Measurements from ENCODE around the gene NCOA7.

NCOA7 gene, protein sequence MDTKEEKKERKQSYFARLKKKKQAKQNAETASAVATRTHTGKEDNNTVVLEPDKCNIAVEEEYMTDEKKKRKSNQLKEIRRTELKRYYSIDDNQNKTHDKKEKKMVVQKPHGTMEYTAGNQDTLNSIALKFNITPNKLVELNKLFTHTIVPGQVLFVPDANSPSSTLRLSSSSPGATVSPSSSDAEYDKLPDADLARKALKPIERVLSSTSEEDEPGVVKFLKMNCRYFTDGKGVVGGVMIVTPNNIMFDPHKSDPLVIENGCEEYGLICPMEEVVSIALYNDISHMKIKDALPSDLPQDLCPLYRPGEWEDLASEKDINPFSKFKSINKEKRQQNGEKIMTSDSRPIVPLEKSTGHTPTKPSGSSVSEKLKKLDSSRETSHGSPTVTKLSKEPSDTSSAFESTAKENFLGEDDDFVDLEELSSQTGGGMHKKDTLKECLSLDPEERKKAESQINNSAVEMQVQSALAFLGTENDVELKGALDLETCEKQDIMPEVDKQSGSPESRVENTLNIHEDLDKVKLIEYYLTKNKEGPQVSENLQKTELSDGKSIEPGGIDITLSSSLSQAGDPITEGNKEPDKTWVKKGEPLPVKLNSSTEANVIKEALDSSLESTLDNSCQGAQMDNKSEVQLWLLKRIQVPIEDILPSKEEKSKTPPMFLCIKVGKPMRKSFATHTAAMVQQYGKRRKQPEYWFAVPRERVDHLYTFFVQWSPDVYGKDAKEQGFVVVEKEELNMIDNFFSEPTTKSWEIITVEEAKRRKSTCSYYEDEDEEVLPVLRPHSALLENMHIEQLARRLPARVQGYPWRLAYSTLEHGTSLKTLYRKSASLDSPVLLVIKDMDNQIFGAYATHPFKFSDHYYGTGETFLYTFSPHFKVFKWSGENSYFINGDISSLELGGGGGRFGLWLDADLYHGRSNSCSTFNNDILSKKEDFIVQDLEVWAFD

DNA sequence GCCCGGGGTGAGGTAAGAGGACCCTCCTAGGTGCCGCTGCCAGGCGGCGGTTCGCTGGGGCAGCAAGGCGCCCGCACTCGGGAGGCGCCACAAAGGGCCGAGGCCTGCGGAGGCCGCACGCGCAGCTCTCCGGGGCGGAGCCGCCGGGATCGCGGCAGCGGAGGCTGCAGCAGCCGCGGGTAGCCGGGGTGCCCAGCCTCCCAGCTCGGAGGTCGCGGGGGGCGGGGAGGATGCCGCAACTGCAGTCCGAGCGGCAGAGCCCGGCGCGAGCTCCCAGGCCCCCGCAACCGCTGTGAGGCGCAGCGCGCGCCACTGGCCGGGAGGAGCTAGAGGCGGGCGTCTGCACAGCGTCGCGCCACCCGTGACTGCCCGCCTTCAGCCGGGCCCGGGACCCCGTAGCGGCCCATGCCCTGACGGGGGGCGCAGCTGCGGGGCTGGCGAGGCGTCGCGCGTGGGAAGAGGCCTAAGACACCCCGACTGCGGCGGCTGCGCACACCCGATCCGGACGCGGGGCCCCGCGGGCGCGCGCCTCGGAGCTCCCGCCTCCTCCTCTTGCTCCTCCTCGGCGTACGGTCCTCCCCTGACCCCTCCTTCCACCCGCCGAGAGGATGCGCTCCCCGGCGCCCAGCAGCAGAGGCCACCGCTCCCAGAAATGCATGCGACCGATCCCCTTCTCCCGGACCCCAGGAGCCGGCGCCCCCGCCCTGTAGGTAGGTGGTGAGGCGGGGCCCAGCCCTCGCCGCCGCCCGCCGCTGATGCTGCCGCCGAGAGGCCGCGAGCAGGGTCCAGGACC lies at the start of gene NCOA7:
TSS of gene NCOA7 (plus strand) at position 603 of the 793 bp plus-strand sequence. CDS start 24,395 bp downstream, outside the sequence.
- no peak for DNase-seq (ENCODE audit: low read depth)
- peak within 1 kb of the TSS; percentile 86 for H3K4me3 ChIP-seq (ENCODE audit: low read depth, low read length)

DNA sequence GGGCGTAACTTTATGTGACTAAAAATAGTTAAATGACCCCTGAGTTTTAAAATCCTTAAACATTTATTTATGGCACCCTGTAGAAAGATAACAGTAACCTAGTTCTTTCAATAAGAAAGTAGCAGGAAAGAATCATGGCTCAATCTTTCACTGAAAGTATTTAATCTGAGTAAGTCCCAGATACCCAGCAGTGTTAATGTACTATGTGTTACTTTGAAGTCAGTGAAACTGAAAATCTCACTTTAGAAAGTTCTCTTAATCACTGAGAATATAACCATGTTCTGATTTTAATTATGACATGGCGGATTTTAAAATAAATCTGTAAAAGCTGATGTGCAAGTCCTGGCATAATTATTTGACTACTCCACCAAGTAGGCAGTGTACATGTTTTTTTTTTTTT lies 49.4 kb upstream of the NCOA7 start:
- DNase-seq (ENCODE audit: low read depth) = no peak
- no peak overlapping the region for H3K4me3 ChIP-seq (ENCODE audit: low read depth, low read length)

DNA sequence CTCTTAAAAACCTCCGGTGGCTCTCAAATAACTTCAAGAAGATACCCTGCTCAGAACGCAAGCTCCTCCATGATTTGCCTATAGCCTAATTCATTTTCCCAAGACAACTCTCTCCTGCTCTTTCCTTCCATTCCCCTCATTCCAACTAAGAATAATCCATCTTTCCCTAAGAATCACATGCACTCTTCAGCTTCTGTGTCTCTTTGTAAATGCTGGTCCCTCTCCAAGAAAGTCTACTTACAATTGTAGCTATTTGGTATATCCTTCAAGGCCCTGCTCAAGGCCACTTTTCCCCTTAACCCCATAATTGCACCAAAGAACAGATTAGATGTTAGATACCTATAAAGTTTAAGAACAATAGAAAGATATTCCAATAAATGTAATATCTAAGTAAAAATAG lies 48.7 kb upstream of the NCOA7 start:
- no peak overlapping the region for H3K4me3 ChIP-seq (ENCODE audit: low read depth, low read length)
- DNase-seq (ENCODE audit: low read depth) = no peak

DNA sequence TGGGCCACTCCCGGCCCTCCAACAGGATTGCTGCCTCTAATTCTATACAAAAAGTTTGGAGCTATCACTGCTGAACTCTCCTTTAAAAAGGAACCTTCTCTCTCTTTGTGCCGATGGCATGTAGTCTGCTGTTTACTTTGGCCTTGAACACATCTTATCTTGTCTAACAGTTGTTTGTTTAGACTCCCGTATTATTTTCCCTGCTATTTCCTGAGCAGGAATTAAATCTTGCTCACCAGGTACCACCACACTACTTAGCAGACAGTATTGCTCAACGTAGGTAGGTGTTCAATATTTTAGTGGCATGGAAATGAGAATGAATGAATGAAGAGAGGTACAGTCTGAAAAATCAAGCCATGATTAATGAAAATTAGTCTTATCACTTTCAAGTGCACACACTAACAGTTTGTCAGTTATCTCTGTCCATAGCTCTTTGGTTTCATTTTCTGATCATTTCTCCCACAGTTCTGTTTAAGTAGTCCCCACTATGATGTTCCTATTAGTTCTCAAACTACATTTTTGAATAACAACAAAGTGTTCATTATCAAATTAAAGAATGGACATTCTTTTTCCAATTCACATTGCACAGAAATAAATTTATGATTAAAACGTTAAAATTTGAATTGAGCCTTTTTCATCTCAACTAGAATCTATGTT lies 48.2 kb upstream of the NCOA7 start:
- no peak for DNase-seq (ENCODE audit: low read depth)
- H3K4me3 ChIP-seq (ENCODE audit: low read depth, low read length) = no peak overlapping the region

DNA sequence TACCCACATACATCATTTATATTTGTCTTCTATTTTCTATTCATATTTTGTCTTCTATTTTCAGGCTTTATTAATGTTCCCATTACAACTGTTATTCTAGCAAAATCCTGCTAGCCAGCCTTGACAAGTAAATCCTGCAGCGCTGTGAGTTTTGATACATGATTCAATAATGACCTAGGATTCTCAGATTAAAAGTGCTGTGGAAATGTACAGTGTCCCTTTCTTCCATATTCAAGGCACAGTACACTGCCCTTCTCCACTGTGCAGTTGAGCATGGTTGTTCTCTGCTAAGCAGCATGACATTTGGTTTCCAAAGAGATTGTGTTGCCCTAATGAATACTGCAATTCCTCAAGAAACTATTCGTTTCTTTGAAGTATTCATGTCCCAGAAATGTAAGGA lies 47.2 kb upstream of the NCOA7 start:
- no peak for DNase-seq (ENCODE audit: low read depth)
- no peak overlapping the region for H3K4me3 ChIP-seq (ENCODE audit: low read depth, low read length)

DNA sequence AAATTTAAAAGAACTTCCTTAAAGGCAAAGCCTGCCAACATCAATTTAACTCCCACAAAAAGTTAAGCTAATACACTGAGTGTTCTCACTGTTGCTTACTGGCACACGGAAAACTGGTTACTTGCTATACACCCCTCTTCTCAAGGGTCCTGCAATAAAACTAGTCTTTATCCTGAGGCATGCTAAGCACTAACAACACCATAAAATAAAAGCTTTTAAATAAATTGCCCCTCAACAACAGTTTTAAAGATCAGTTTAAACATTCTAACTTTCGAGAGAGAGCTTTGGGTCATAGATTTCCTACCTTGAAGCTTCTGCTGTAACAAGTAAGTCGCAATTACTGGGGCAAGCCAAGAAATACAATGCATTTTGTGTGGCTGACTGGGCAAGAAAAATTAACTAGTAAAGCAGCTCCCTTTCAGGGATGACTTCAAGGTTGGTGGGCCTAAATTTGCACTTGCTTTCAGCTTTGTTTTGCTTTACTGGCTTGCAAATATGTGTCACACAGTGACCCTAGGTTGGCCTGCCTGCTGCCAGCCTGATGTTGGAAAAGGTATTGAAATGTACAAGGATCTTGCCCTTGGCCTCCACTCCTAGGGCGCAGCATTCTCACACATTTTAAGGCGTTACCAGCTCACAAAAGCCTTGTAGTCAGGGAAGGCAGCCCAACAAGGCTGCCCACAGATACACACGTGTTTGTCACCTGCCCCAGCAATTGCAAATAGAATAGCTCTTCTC lies 45.3 kb upstream of the NCOA7 start:
- H3K4me3 ChIP-seq (ENCODE audit: low read depth, low read length) = no peak overlapping the region
- no peak for DNase-seq (ENCODE audit: low read depth)

DNA sequence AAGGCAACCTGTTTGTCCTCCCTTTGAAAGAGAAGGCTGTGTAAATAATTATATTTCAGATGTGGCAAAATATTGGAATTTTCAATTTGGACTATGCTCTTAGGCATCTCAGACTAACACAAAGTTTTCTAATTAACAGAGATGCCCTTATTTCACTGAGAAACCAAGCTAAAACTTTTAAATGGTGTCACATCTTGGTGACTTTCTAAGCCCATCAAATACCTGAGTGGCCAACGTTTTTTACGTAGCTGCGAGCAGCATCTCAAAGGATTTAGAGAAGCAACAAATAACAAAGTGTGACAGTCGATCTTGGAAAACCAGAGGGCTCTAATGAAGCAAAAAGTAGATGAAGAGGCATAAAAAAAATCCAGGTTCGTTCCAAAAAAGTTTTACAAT lies 44.7 kb upstream of the NCOA7 start:
- DNase-seq (ENCODE audit: low read depth) = no peak
- H3K4me3 ChIP-seq (ENCODE audit: low read depth, low read length) = no peak overlapping the region

DNA sequence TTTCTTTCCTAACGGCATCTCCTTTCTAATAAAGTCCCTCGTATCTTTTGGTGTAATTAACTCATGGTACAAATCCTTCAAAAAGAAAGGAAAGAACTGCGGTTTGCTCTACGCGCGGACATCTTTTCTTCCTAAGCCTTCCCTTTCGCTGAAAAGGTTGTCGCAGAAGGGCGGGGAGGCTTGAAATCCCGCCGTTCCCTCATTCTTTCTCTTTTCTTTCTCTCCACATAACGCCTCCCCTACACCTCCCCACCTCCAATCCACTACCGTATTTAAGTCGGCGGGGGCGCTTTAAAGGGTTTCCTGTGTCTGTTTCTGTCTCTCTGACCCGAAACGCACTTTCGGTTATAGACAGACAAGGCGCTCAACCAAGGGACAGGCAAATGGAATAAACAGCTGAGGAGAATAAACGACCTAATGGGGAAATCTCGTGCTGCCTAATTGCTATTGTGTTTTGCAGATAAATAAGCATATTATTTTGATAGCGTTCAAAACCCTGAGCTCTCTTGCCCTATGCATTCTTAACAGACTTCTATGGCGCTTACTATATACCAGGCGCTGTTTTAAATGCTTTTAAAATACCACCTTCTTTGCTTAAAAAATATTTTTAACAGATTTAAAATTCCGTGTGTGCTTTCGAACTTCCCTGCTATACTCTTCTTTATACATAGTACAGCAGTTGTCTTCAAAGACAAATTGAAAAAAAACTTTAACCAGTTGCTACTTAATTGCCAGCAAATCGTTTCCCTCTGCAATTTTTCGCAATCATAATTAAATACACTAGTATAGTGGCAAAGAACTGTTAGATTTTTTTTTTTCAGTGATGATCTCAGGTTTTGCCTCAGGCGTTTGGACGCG lies 43.8 kb upstream of the NCOA7 start:
- peak overlapping the region; percentile 72 for H3K4me3 ChIP-seq (ENCODE audit: low read depth, low read length)
- DNase-seq (ENCODE audit: low read depth) = no peak

DNA sequence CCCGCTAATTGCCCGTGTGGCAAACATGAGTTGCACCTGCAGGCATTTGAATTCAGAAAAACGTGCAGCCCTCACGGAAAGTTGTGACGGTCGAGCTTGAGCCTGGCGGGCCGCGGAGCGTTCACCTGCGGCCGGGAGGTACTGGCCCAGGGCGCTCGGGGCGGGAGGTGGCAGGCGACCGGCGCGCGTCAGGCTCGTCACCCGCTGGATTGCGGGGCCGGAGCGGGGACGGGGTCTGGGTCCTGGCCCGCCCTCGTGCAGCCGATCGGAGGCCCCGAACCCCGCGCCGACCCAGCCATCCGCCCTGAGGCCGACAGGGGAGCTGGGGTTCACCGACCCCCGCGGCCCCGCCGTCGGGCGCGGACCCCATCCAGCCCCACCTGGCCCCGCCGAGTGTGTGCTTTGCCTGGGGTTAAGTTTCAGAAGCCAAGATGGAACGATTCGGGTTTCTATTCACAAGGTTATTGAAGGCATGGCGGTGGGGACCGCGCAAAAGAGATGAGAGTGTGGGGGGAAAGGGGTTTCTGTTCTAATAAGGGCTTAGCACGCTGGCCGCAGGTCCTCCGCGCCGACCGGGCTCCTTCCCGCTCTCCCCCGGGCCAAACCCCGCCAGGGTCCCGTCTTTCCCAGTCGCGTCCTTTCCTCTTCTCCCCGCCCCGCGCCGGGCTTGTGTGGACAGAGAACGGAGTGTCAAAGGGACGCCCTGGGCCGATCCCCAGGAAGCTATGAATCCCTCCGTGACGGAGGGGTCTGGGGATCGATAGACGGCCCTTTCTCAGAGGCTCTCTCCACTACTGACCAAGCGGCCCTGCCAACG lies 43.0 kb upstream of the NCOA7 start:
- H3K4me3 ChIP-seq (ENCODE audit: low read depth, low read length) = peak overlapping the region; percentile 72
- DNase-seq (ENCODE audit: low read depth) = no peak

DNA sequence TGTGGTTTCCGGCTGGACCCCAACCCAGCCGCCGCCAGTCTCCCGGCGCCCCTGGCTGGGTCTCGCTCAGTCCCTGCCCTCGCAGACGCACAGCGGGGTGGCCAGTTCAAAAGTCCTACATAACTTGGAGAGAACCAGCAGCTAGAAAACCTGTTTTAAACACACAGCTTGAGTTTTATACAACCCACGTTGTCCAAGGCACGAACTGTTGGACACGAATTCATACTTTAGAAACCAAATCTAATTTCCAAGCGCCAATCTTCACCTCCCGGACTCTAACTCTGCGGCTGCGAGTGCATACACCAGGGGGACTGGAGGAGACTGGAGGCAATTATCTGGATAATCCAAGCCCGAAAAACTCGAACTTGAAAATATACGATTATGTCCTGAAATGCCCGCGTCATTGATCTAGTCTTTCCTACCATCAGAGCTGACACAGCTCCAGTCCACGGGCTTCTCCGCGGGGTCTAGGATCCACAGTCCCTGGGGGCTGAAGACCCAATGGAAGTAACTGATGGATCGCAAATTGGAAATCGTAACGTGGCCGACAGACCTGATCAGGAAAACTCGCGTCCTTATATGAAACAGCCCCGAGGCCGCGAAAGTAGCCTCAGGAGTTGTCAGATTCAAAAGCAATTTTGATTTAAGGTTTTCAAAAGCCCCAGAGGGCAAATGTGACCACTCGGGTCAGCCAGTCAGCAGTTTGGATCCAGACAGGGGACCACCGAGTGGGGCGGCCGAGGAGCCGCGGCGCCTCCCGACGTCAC lies 42.2 kb upstream of the NCOA7 start:
- peak overlapping the region; percentile 72 for H3K4me3 ChIP-seq (ENCODE audit: low read depth, low read length)
- no peak for DNase-seq (ENCODE audit: low read depth)

DNA sequence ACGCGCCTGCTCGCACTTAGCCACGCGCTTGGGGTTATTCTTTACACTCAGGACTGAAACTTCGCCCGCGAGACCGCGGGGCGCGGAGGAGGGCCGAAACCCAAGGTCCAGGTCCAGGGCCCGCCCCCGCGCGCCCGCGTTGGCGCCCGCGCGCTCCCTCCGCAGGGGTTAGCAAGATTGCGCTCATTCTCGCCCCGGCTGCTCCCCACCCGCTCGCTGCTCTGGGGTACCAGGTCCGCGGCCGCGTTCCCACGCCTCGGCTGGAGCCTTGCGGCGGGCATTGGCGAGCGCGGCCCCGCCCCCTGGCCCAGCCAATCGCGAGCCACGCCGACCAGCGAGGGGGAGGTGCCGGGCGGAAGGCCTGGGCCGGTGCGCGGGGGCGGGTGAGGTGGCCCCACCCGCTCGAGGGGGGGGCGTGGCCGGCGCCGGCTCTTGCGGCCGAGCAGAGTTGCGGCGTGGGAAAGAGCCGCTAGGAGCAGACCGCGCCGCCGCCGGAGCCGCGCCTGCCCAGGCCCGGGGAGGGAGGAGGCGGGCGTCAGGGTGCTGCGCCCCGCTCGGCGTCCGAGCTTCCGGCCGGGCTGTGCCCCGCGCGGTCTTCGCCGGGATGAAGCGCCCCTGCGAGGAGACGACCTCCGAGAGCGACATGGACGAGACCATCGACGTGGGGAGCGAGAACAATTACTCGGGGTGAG lies 41.4 kb upstream of the NCOA7 start, which contains the start of gene HEY2:
TSS of gene HEY2 (plus strand) at position 460 of the 692 bp plus-strand sequence. CDS start at position 605, 145 bp downstream.
- peak within 1 kb of the TSS; percentile 72 for H3K4me3 ChIP-seq (ENCODE audit: low read depth, low read length)
- peak; percentile 65 for DNase-seq (ENCODE audit: low read depth)

DNA sequence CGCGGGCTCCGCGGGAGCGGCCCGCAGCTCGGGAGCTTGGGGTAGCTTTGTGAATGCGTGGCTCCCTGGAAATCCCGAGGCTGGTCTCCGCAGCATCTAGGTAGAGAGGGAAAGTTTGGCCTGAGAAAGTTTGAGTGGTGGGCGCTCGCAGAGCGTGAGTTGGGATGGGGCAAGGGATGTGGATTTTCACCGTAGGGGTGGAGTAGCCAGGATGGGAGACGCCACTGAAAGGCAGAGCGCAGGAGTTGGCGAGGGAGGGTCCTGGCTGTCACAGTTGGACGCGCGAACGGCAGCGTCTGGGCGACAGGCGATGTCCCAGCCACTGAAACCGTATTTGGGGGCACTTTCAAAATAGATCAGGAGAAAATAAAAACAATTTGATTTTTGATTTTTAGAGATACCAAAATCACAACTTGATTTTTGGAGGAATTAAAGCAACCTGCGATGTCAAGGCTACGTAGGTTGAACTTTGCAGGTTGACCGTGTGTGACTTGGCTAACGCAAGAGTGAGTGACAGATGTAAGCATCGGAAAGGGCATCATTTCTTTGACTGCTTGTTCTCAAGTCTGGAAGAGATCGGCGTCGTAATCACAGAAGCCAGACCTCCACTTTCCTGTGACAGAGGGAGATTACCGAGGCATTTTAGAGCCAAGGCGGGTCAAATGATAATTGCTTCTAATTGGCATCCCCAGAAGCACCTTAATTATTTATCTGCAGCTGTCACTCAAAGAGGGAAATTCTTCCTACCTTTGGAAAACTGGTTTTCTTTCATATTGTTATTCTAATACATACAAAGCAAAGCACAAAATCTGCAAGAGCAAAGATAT lies 40.7 kb upstream of the NCOA7 start:
- no peak for DNase-seq (ENCODE audit: low read depth)
- H3K4me3 ChIP-seq (ENCODE audit: low read depth, low read length) = peak overlapping the region; percentile 72

DNA sequence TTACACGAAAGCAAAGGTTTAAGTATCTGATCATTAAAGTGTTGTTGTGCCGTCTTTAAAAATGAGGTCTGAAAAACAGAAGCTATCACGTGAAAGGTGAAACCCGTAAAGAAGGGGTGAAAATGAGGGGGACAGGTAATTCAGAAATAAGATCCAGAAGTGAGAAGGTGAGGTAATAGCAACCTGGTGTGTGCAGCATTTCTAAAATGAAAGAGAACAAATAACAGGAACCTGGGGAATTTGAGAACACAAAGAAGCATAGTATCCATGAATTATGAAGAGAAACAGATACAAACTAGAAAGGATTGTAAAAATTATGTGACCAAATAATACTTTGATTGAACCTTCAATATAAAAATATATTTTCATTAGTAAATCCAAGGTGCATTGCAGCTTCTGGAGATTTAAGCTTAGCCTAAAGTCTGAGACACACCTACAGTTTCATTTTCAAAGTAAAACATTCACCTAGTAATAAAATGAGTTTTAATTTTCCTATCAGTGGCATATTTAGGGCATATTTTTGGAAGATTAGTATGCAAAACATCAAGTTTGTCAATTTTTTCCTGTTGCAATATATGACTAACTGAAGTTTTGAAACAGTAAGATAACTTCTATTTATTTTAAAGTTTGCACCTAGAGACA lies 39.9 kb upstream of the NCOA7 start:
- no peak for DNase-seq (ENCODE audit: low read depth)
- H3K4me3 ChIP-seq (ENCODE audit: low read depth, low read length) = no peak overlapping the region

DNA sequence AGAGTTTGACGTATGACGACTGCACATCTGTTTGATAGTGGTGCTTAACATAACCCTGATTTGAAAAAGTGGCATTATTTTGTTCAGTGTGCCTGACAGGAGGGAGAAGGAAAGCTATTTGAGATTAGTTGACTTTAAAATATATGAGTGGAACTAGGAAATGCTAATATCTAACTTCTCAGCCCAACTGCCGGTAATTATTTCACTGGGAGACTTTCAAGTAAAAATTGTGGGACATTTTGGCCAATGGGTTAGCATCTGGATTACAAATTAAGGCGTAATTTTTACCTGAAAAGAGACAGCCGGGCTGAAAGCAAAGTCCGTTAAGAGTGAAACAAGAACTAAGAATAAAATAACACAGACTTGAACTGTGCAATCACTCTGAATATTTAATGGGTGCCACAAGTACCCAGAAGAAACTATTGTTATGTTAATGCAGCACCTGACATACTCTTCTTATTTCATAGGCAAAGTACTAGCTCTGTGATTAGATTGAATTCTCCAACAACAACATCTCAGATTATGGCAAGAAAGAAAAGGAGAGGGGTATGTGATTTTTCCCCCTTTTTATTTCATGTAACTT lies 39.3 kb upstream of the NCOA7 start:
- no peak overlapping the region for H3K4me3 ChIP-seq (ENCODE audit: low read depth, low read length)
- DNase-seq (ENCODE audit: low read depth) = no peak

Measured in skeletal muscle cell (primary cell).